ENCODE results near the gene ACYP2. TPM values are rescaled to one million over a fixed set of nuclear protein-coding genes. Genes with fewer than 3 reads are reported as not detected.
"Not testable (repeated sequence)": the region's sequence is repeated elsewhere in the genome, so short reads cannot be mapped to it uniquely, and the experiment has no call there.

The ACYP2 gene
- 10 to 100 TPM; 13.6 to 14.1 TPM for total RNA-seq

DNA sequence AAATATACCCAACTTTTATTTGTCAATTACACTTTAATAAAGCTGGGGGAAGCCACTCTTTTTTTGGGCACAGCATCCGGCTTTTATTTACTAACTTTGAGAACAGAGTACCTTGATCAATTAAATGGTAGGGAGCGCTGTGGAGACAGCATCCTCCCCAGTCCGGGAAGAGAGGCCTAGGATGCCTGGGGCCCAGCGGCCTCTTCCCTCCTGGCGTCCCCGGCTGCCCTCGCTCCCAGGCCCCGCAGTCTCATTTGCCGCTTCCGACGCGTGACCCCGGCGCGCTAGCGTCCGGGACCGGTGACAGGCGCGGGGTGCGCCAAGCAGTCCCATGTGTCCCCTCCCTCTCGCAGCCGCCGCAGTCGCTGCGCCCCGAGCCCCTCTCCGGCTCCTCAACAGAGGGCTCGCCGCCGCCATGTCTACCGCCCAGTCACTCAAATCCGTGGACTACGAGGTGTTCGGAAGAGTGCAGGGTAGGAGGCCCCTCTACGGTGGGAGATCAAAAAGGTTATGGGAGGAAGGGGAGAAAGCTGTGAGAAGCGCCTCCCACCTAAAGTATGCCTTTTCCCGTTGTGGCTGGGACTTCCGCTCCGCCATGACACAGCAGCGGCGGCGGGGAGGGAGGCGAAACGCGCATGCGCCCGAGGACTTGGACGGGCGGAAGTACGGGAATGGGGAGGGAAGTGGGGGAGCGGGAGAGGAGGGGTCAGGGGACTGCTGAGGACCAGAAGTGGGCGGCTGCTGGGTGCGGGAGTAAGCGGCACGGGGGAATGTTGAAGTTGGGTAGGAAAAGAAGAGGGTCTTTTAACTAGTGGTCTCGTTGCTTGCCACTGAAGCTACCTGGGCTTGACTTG, at the start of gene ACYP2:
Gene ACYP2 (plus strand): TSS at position 332 of the 854 bp plus-strand sequence.
- Histone ChIP-seq H3K9me3 (no peaks in the 10 kb centered on the region), H3K27me3 (no peaks in the 10 kb centered on the region), H3K9ac (ENCODE audit: low read depth in 2 of 2, low read length in 2 of 2) (peak within 1 kb of the TSS; percentile 86 to 100), H3K36me3 (no peaks in the 10 kb centered on the region), H3K27ac (peak within 1 kb of the TSS; percentile 98), H3K4me1 (no peaks in the 10 kb centered on the region), H3K4me3 (peak within 1 kb of the TSS; percentile 74)
- intact Hi-C loops (cut with DNase I) = loop anchor here (10.0 kb wide), 2 partner anchors 151 to 589 kb away; no protein-coding TSS in a partner anchor
- TF ChIP-seq CTCF (IDR thresholded peaks at IDR 0.05) = no peak
- DNase-seq = peak; percentile 94

DNA sequence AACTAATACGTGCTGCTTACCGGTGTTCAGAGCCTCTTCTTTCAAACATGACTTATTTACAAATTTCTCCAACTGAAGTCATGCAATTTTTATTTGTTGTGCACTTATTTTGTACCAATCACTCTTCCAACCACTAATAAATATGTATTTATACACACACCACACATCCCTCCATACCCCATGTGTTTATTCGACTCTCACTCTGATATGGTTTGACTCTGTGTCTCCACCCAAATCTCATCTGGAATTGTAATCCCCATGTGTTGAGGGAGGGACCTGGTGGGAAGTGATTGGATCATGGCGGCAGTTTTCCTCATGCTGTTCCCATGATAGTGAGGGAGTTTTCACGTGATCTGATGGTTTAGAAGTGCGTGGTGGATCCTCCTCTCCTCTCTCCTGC, 49.5 kb upstream of the ACYP2 start:
- no peaks in the 10 kb centered on the region for H3K4me1 ChIP-seq
- TF ChIP-seq CTCF (IDR thresholded peaks at IDR 0.05) = no peak
- intact Hi-C loops (cut with DNase I) = no loop called here
- no peaks in the 10 kb centered on the region for H3K36me3 ChIP-seq
- no peak overlapping the region for H3K4me3 ChIP-seq
- no peak overlapping the region for H3K27ac ChIP-seq
- DNase-seq = no peak
- no peak overlapping the region for H3K9ac ChIP-seq (ENCODE audit: low read depth in 2 of 2, low read length in 2 of 2)
- H3K9me3 ChIP-seq = no peaks in the 10 kb centered on the region
- no peaks in the 10 kb centered on the region for H3K27me3 ChIP-seq

DNA sequence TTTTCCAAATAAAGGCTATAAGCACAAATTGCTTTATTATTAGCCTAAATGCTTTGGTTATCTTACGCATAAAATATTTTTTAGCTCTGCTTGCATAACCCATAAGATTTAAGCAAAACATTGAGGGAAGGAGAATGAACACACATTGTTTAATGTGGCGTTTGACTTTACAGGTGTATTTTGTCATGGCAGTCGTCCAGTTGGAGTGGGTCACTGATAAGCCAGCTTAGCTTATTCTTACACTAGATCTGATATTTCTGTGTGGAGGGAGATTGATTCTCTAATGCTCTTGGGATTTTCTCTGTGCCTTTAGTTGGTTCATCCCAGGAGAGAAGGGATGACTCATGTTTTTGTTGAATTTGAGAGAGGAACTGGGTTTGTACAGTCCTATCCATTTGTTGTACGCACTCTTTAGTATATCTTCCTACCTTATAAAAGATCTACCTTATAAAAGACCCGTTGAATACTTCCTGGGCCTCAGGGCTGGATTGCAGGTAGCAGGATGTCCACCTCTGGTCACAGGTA, 47.5 kb upstream of the ACYP2 start:
- no peaks in the 10 kb centered on the region for H3K9me3 ChIP-seq
- H3K4me3 ChIP-seq = no peak overlapping the region
- H3K9ac ChIP-seq (ENCODE audit: low read depth in 2 of 2, low read length in 2 of 2) = no peak overlapping the region
- H3K27me3 ChIP-seq = no peaks in the 10 kb centered on the region
- H3K36me3 ChIP-seq = no peaks in the 10 kb centered on the region
- no peak for TF ChIP-seq CTCF (IDR thresholded peaks at IDR 0.05)
- intact Hi-C loops (cut with DNase I) = no loop called here
- DNase-seq = no peak
- H3K27ac ChIP-seq = no peak overlapping the region
- no peaks in the 10 kb centered on the region for H3K4me1 ChIP-seq

DNA sequence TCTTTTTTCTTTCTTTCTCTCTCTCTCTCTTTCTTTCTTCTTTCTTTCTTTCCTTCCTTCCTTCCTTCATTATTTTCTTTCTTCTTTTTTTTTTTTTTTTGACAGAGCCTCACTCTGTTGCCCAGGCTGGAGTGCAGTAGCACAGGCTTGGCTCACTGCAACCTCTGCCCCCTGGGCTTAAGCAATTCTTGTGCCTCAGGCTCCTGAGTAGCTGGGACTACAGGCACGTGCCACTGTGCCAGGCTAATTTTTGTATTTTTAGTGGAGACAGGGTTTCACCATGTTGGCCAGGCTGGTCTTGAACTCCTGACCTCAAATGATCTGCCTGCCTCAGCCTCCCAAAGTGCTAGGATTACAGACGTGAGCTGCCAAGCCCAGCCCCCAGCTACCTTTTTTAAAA, 42.9 kb upstream of the ACYP2 start:
- H3K9ac ChIP-seq (ENCODE audit: low read depth in 2 of 2, low read length in 2 of 2); H3K36me3 ChIP-seq; DNase-seq; H3K4me1 ChIP-seq; H3K4me3 ChIP-seq; H3K9me3 ChIP-seq; H3K27me3 ChIP-seq; intact Hi-C loops (cut with DNase I); H3K27ac ChIP-seq: not testable (repeated sequence)

GRCh38 chr2:54073796-54074195, 41.6 kb upstream of the ACYP2 start:
- Histone ChIP-seq H3K9ac (ENCODE audit: low read depth in 2 of 2, low read length in 2 of 2) (no peak overlapping the region), H3K9me3 (no peaks in the 10 kb centered on the region), H3K4me1 (no peaks in the 10 kb centered on the region), H3K27ac (no peak overlapping the region), H3K27me3 (no peaks in the 10 kb centered on the region), H3K4me3 (no peak overlapping the region), H3K36me3 (no peaks in the 10 kb centered on the region)
- no peak for TF ChIP-seq CTCF (IDR thresholded peaks at IDR 0.05)
- no peak for DNase-seq
- intact Hi-C loops (cut with DNase I) = no loop called here

All from colonic mucosa (tissue), 4 donors.